Globus pallidus (tissue), 1 donor: Measurements from ENCODE around the gene KRTAP10-2.
"Not testable (repeated sequence)": the region's sequence is repeated elsewhere in the genome, so short reads cannot be mapped to it uniquely, and the experiment has no call there.

ENCODE experiments used
- DNase-seq: peaks from one replicate; pipeline ENCODE4 v3.0.0-alpha.2; 2015; ENCODE audit warnings: low spot score

The KRTAP10-2 gene

DNA sequence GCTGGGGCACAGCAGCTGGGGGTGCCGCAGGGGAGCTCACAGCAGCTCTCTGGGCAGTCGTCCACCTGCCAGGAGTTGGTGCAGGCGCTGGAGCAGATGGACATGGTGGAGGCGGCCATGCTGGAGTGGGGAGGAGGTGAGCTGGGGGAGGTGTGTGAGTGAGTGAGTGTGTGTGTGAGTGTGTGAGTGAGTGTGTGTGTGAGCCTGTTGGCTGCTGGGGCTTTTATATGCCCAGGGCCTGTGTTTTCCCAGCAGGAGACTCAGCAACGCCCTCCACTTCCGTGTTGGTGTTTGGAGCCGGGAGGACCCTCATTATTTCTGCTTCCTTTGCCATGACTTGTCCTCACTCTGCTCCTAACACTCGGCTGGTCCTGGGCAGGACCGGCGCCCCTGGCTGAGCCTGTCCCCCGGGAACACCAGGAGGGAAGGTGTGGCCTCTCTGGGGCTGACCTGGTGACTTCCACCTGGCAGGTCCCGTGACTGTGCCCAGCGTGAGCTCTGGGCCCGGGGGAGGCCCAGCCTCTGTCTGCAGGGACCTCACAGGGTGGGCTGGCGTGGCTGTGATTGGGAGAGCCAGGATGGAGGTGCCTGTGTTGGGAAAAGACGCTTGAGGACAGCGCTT lies at the start of gene KRTAP10-2:
TSS of gene KRTAP10-2 (minus strand) at position 166 of the 622 bp plus-strand sequence. CDS start at position 119, 47 bp downstream.
- no peak for DNase-seq

DNA sequence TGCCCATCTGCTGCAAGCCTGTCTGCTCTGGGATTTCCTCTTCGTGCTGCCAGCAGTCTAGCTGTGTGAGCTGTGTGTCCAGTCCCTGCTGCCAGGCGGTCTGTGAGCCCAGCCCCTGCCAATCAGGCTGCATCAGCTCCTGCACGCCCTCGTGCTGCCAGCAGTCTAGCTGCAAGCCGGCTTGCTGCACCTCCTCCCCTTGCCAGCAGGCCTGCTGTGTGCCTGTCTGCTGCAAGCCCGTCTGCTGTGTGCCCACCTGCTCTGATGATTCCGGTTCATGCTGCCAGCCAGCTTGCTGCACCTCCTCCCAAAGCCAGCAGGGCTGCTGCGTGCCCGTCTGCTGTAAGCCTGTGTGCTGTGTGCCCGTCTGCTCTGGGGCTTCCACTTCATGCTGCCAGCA lies 49.8 kb upstream of the KRTAP10-2 start:
- not testable (repeated sequence) for DNase-seq

DNA sequence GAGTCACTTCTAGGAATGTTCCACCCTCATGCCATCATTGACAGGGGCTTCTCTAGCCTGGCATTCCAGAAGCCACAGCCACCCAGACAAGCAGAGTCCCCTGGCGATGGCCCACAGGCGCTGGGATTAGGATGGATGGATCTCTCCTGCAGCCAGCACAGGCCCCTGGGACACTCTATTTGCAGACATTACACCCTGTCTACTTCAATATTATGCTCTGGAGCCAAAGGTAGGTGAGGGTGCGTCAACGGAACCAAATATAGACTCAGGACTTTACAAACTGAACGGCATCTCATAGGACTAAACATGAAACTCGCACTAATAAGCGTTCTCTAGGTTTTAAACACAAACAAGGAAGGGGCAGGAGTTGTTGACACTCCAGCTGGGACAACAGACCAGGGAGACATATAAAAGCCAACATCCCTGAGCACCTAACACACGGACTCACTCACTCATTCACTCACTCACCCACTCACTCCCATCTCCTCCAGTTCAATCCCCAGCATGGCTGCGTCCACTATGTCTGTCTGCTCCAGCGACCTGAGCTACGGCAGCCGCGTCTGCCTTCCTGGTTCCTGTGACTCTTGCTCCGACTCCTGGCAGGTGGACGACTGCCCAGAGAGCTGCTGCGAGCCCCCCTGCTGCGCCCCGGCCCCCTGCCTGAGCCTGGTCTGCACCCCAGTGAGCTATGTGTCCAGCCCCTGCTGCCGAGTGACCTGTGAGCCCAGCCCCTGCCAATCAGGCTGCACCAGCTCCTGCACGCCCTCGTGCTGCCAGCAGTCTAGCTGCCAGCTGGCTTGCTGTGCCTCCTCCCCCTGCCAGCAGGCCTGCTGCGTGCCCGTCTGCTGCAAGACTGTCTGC lies 49.0 kb upstream of the KRTAP10-2 start, which contains the start of gene KRTAP10-7:
TSS of gene KRTAP10-7 (plus strand) at position 480 of the 861 bp plus-strand sequence. CDS start at position 505, 25 bp downstream.
- DNase-seq: not testable (repeated sequence)

- no peak for DNase-seq
Observed at GRCh38 chr21:44599264-44600029, 48.1 kb upstream of the KRTAP10-2 start.

DNA sequence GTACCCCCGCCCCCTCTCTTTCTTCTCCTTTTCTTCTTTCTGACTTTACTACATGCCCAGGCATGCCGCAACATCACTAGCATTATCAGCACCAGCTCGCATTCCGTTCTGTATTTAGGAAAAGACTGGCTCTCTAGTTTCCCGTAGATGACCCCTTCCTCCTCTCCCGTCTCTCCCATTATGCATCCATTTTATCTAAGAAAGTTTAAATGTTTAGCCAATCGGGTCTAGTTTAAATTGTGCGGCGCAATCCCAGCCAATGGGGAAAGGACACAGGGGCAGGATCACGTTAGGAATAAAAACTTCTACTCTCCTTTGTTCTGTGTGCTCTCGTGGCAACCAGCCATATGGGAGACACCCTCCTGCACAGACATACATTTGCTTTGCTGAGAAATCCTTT lies 46.8 kb upstream of the KRTAP10-2 start:
- DNase-seq: no peak

- no peak for DNase-seq
Observed at GRCh38 chr21:44596068-44596725, 44.9 kb upstream of the KRTAP10-2 start.

DNA sequence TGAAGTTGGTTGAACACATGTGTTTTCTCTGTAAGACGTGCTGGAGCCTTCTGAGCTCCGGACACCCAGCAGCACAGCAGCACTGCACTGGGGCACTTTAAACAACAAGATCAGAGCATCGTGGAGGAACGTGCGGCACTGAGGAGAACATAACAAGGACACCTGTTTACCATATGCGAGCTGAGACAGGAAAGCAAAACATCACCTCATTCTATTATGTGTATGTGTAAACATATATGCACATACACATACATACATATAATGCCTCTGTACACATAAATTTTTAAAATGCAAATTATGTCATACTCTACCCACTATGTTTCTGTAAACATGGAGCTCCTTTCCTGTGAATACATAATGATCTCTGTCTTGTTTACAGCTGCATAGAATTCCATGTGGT lies 44.2 kb upstream of the KRTAP10-2 start:
- no peak for DNase-seq

- no peak for DNase-seq
Observed at GRCh38 chr21:44594406-44594916, 43.2 kb upstream of the KRTAP10-2 start.

DNA sequence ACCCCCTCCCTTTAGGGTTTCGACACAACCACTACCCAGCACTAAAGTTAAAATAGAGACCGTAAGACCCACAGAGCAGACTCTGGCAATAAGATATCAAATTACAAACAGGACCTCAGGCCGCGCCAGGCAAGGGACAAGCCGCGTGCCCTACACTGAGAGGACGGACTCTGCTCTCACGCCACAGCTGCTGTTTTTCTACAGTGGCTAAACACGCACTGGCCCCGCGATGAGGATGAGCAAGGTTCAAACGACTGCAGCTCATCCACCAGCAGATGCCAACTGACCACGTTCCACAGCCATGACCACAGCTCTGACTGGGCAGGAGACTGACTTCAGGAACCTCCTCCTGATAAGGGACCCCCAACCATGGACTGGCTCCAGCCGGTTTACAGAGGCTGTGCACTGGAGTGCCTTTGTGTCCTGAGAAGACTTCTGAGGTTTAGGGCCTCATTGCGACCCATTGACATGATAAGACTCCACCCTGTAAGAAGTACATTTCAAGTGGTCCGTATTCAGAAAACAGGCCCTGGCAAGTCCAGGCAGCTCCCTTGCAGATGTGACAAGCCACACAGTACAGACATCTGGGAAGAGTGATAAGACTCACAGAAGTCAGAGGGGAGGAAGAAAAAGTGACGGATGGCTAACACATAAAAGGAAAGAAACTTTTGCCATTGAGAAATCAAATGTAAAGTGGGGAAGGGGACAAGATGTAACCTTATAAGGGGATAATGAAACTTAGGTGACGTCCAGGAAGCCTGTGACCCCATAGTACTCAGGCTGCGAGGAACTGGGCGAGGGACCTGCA lies 42.5 kb upstream of the KRTAP10-2 start:
- no peak for DNase-seq

- DNase-seq: no peak
Observed at GRCh38 chr21:44592446-44593311, 41.4 kb upstream of the KRTAP10-2 start, which contains the start of gene KRTAP10-6. Gene KRTAP10-6, minus strand, starts transcription at chr21:44592505. Its CDS starts 21 bp downstream, at chr21:44592484.

DNA sequence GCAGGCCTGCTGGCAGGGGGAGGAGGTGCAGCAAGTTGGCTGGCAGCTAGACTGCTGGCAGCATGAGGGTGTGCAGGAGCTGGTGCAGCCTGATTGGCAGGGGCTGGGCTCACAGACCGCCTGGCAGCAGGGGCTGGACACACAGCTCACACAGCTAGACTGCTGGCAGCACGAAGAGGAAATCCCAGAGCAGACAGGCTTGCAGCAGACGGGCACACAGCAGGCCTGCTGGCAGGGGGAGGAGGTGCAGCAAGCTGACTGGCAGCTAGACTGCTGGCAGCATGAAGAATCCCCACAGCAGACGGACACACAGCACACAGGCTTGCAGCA lies 40.5 kb upstream of the KRTAP10-2 start:
- DNase-seq: not testable (repeated sequence)

DNA sequence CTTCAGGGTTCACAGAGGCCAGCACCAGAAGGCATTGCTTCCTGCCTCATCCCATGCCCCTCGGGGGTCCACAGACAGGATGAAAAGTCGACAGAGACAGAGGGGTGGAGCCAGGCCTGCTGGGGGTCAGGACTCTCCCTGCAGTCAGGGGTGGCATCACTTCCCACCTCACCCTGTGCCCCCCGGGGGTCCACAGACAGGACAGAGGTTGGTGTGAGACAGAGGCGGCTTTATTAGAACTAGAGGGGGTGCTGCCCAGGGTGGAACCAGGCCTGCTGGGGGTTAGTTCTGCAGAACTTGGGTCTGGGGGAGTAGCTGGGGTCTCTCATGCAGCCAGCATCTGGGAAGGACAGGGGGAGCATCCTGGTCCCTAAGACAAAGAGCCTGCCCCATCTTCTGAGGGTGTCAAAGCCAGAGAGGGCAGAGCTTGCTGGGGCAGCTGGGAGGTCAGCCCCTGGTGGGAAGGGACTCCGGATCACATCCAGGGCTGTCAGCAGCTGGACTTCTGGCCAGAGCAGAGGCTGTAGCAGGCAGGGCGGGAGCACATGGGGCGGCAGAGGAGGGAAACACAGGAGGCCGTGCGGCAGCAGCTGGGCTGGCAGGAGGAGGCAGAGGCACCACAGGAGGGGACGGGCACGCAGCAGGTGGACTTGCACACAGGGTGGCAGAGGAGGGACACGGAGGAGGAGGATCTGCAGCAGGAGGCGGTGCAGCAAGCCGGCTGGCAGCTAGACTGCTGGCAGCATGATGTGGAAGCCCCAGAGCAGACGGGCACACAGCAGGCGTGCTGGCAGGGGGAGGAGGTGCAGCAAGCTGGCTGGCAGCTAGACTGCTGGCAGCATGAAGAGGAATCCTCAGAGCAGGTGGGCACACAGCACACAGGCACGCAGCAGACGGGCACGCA lies 39.8 kb upstream of the KRTAP10-2 start:
- not testable (repeated sequence) for DNase-seq

DNA sequence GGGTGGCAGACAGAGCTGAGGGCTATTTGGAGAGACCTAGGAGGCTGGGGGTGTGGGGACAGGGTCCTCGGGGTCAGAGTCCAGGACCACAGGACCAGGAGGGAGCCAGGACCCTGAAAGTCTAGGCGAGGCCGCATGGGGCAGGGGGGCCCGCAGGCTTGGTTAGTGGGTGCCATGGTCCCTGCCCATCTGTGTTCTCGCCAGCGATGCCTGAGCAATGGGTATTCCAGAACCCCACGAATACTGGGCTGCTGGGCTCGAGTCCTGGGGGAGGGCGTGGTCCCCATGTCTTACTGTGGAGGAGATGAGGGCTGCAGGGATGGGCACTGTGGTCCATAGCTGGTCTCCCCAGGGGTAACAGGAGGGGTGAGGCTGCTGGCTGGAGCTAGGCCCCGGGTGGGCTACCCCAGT lies 39.0 kb upstream of the KRTAP10-2 start:
- DNase-seq: no peak

DNA sequence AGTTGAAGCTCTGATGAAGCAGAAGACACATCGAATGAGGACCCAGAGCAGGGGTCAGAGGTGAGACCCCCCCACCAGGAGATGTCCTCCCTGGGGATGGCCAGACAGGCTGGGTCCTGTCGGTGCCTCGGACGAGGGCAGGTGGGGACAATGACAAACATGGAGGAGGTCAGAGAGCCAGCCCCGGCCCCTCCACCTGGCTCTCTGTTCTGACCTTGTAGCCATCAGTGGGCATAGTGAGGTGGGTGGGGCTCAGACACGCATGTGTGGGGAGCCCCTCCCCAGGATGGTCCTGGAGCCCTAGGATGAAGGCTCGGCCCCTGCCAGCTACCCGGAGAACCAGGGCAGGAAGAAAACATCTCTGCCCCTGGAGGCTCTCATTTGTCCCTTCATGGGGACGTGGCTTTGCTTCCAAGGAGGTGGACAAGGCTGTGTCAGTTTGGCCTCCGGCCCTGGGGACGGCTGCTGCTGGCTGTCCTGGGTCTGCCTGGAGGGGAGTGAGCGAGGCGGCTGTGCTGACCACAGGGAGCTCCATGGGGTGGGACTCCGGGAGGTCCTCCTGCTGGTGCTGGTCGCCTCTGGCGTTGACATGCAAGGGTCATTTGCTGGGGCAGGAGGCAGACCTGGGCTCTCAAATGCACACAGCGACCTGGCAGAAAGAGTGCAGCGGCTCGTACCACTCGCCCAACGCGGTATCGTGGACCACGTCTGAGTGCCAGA lies 38.4 kb upstream of the KRTAP10-2 start:
- DNase-seq: no peak

DNA sequence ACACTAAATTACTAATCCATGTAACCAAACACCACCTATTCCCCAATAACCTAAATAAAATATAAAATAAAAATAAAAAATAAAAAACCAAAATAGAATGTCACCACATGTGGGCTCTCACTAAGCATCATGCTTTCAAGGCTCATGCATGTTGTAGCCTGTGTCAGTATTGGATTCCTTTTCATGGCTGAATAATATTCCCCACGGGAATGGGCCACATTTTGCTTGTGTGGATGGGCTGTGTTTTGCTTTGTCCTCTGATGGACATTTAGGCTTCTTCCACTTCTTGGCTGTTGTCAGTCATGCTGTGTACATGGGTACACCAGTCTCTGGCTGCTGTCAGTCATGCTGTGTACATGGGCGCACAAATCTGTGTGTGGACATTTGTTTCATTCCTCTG lies 37.8 kb upstream of the KRTAP10-2 start:
- DNase-seq: no peak

DNA sequence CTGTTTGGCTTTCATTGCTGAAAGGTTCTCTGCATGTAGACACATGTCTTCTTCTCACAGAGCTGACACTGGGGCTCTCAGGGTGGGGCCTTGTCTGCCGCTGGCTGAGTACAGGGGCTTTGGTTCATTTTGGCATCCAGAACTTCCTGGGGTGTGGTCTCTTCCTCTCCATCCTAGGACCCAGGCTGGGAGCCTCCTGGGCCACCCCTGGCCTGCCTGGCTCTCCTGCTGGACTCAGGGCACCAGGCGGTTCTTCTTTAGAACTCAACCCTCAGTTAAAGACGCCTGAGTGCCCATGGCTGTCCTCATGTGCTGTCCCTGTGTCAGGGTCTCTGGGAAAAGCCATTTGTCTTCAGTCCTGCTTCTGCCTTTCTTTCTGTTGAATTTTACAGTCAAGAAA lies 34.6 kb upstream of the KRTAP10-2 start:
- DNase-seq: no peak

- DNase-seq: no peak
Observed at GRCh38 chr21:44583800-44584147, 32.5 kb upstream of the KRTAP10-2 start.

DNA sequence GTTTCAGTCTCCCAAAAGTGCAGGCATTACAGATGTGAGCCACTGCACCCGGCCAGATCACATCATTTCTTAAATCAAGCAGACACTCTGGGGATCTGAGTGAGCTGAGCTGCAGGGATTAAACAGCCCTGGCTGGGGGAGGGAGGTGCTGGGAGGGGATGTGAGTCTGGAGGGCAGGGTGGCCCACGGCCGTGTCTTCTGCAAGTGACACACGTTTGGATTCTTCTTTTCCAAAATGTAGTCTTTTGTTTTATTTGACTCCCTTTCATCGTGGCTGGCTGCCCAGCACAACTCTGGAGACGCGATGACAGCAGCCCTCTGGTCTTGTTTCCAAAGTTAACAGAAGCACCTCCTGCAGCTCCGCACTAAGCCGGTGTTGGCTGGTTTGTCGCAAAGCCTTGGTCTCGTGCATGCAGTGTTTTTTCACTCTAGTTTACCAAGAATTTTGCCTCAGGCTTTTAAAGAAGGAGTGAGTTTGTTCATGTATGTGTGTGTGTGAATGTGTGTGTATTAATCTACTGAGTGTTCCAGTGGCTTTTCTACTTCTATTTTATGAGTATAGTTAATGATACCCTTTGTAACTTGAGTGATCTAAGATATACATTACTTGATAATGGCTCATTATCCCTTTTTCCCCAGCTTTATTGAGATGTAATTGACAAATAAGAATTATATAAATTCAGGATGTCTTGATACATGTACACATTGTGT lies 31.9 kb upstream of the KRTAP10-2 start:
- DNase-seq: no peak
